Thyroid gland (tissue), 4 donors: ENCODE results near the gene IGF2R.

ENCODE experiments used
- POLR2A ChIP-seq, 2 donors: fragments of 450-650 bp; IDR thresholded peaks; one replicate each; pipeline ENCODE4 v1.6.1; 2017; ENCODE audit warnings: antibody characterized with exemption in 2 of 2, mild to moderate bottlenecking in 2 of 2, moderate library complexity in 1 of 2
- TF ChIP-seq, protein P1 (sequence below), 6 experiments: fragments of 200-600 bp in 3 of 6; fragments of 450-650 bp in 3 of 6; sonication (generic) in 3 of 6; IDR thresholded peaks; one replicate each; pipeline ENCODE4 v1.5.1; 2016 to 2019; ENCODE audit warnings: antibody characterized with exemption in 6 of 6, mild to moderate bottlenecking in 2 of 6, inconsistent platforms in 1 of 6, moderate library complexity in 1 of 6

DNA sequence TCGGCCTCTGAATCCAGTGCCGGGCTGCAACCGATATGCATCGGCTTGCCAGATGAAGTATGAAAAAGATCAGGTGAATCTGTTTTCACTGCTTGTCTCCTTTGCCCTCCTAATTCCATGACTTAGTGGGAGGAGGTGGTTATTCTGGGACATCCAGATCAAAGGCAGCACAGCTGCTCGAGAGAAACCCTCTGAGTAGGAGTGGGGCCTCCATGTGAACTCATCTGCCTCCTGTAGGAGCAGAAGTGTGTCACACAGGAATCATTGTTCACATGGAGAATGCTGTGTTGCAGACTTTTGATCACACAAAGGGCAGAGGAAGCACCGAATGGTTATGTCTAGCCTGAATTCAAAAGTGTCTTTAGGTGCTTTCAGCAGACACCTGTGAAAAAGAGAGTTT, 79.6 kb downstream of the IGF2R start:
- TF ChIP-seq POLR2A (IDR thresholded peaks at IDR 0.05): no peak
- TF ChIP-seq, protein P1, sequence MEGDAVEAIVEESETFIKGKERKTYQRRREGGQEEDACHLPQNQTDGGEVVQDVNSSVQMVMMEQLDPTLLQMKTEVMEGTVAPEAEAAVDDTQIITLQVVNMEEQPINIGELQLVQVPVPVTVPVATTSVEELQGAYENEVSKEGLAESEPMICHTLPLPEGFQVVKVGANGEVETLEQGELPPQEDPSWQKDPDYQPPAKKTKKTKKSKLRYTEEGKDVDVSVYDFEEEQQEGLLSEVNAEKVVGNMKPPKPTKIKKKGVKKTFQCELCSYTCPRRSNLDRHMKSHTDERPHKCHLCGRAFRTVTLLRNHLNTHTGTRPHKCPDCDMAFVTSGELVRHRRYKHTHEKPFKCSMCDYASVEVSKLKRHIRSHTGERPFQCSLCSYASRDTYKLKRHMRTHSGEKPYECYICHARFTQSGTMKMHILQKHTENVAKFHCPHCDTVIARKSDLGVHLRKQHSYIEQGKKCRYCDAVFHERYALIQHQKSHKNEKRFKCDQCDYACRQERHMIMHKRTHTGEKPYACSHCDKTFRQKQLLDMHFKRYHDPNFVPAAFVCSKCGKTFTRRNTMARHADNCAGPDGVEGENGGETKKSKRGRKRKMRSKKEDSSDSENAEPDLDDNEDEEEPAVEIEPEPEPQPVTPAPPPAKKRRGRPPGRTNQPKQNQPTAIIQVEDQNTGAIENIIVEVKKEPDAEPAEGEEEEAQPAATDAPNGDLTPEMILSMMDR (IDR thresholded peaks at IDR 0.05): no peak
